Measurements from ENCODE around the gene GNAO1. TPM values are rescaled to one million over a fixed set of nuclear protein-coding genes. Genes with fewer than 3 reads are reported as not detected.

GNAO1 gene
- polyA plus RNA-seq, 3 donors, result not detected

- WGBS (ENCODE audit: insufficient coverage), result no CpG with 5 or more reads among the region's 4 CpGs
- intact Hi-C loops (cut with micrococcal nuclease), result no loop called here
- no peak for TF ChIP-seq CTCF (IDR thresholded peaks at IDR 0.05)
- Histone ChIP-seq H3K9me3 (replicated peaks in 1 of 2; ENCODE audit: control insufficient read depth in 1 of 2, insufficient read depth in 1 of 2, low read length in 2 of 2) (no peaks in the 10 kb centered on the region), H3K36me3 (replicated peaks in 1 of 2; ENCODE audit: control insufficient read depth in 1 of 2, insufficient read depth in 2 of 2, low read length in 2 of 2) (no peaks in the 10 kb centered on the region), H3K4me1 (ENCODE audit: control insufficient read depth in 1 of 2, insufficient read depth in 2 of 2, low read length in 2 of 2) (peaks cover 22 to 29% of the 10 kb centered on the region in 2 donors), H2AFZ (ENCODE audit: insufficient read depth, low read depth, low read length, poor library complexity, severe bottlenecking) (no peak overlapping the region), H4K20me1 (ENCODE audit: insufficient read depth, low read length) (no peaks in the 10 kb centered on the region), H3K4me3 (replicated peaks in 1 of 3; ENCODE audit: low read depth in 2 of 3, low read length in 3 of 3) (no peak overlapping the region), H3K27ac (ENCODE audit: low read depth in 1 of 2, low read length in 2 of 2) (no peak overlapping the region), H3K4me2 (replicated peaks; ENCODE audit: extremely low read depth, low read length, poor library complexity, severe bottlenecking) (no peak overlapping the region), H3K9ac (ENCODE audit: insufficient read depth, low read length, poor library complexity, severe bottlenecking) (no peak overlapping the region), H3K79me2 (ENCODE audit: insufficient read depth, low read length) (no peaks in the 10 kb centered on the region), H3K27me3 (ENCODE audit: control insufficient read depth in 2 of 2, insufficient read depth in 2 of 2, low read length in 2 of 2) (no peaks in the 10 kb centered on the region)
- Mint-ChIP-seq H3K27ac (no peak overlapping the region), H3K36me3 (no peaks in the 10 kb centered on the region), H3K4me3 (no peak overlapping the region), H3K4me1 (peaks cover 32% of the 10 kb centered on the region), H3K9me3 (no peaks in the 10 kb centered on the region), H3K27me3 (ENCODE audit: low read depth in 3 of 3) (peaks cover 0 to 8% (median 3%) of the 10 kb centered on the region in 3 donors)
- no peak for DNase-seq
Observed at GRCh38 chr16:56300242-56300623, 108.9 kb downstream of the GNAO1 start.

- peak overlapping the region in 1 of 7 donors; percentile 54 for H3K27ac Mint-ChIP-seq
- Histone ChIP-seq H3K79me2 (ENCODE audit: insufficient read depth, low read length) (no peaks in the 10 kb centered on the region), H3K27ac (ENCODE audit: low read depth in 1 of 2, low read length in 2 of 2) (no peak overlapping the region), H3K4me1 (ENCODE audit: control insufficient read depth in 1 of 2, insufficient read depth in 2 of 2, low read length in 2 of 2) (peaks cover 13 to 20% of the 10 kb centered on the region in 2 donors), H3K9ac (ENCODE audit: insufficient read depth, low read length, poor library complexity, severe bottlenecking) (no peak overlapping the region), H4K20me1 (ENCODE audit: insufficient read depth, low read length) (no peaks in the 10 kb centered on the region), H3K36me3 (replicated peaks in 1 of 2; ENCODE audit: control insufficient read depth in 1 of 2, insufficient read depth in 2 of 2, low read length in 2 of 2) (no peaks in the 10 kb centered on the region), H2AFZ (ENCODE audit: insufficient read depth, low read depth, low read length, poor library complexity, severe bottlenecking) (no peak overlapping the region), H3K4me3 (replicated peaks in 1 of 3; ENCODE audit: low read depth in 2 of 3, low read length in 3 of 3) (no peak overlapping the region), H3K4me2 (replicated peaks; ENCODE audit: extremely low read depth, low read length, poor library complexity, severe bottlenecking) (no peak overlapping the region), H3K9me3 (replicated peaks in 1 of 2; ENCODE audit: control insufficient read depth in 1 of 2, insufficient read depth in 1 of 2, low read length in 2 of 2) (no peaks in the 10 kb centered on the region), H3K27me3 (ENCODE audit: control insufficient read depth in 2 of 2, insufficient read depth in 2 of 2, low read length in 2 of 2) (no peaks in the 10 kb centered on the region)
- peaks cover 23% of the 10 kb centered on the region for H3K4me1 Mint-ChIP-seq
- no peak for TF ChIP-seq CTCF (IDR thresholded peaks at IDR 0.05)
- H3K9me3 Mint-ChIP-seq, result no peaks in the 10 kb centered on the region
- peaks cover 0 to 9% (median 5%) of the 10 kb centered on the region in 3 donors for H3K27me3 Mint-ChIP-seq (ENCODE audit: low read depth in 3 of 3)
- no peak overlapping the region for H3K4me3 Mint-ChIP-seq
- no peak for DNase-seq
- WGBS (ENCODE audit: insufficient coverage), result 74% methylated on average over 6 of the region's 14 CpGs
- H3K36me3 Mint-ChIP-seq, result no peaks in the 10 kb centered on the region
- intact Hi-C loops (cut with micrococcal nuclease), result no loop called here
Observed at GRCh38 chr16:56300891-56301850, 109.9 kb downstream of the GNAO1 start.

Measured in CD14-positive monocyte (primary cell).